C4-2B (cell line): ENCODE results near the gene DPM1.

Source experiments
- ZFX ChIP-seq: fragments of 450-650 bp; IDR thresholded peaks from 2 replicates; pipeline ENCODE4 v1.6.1; 2017
- TF ChIP-seq, protein P1 (sequence below): fragments of 450-650 bp; conservative IDR thresholded peaks from 2 replicates; pipeline ENCODE4 v1.5.1; 2017; ENCODE audit warnings: mild to moderate bottlenecking

DNA sequence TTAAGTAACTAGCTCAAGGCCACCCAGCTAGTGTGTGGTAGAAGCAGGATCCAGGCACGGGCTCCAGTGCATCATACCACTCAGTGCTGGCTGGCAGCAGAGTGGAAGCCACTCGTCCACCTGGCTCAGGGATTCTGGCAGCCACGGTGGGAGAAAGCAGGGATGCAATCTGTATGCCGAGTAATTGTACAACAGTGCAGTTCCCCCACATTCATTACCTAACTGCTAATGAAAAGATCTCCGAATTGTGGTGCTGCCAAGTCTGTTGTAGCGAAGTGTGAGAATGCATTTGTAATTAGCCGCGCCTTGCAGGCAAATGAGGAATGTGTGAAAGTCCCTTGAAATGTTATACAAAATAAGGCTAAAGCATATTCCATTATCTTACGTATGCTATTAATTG is 35.5 kb upstream of the DPM1 start:
- TF ChIP-seq, protein P1, sequence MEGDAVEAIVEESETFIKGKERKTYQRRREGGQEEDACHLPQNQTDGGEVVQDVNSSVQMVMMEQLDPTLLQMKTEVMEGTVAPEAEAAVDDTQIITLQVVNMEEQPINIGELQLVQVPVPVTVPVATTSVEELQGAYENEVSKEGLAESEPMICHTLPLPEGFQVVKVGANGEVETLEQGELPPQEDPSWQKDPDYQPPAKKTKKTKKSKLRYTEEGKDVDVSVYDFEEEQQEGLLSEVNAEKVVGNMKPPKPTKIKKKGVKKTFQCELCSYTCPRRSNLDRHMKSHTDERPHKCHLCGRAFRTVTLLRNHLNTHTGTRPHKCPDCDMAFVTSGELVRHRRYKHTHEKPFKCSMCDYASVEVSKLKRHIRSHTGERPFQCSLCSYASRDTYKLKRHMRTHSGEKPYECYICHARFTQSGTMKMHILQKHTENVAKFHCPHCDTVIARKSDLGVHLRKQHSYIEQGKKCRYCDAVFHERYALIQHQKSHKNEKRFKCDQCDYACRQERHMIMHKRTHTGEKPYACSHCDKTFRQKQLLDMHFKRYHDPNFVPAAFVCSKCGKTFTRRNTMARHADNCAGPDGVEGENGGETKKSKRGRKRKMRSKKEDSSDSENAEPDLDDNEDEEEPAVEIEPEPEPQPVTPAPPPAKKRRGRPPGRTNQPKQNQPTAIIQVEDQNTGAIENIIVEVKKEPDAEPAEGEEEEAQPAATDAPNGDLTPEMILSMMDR = no peak
- no peak for TF ChIP-seq ZFX
